Measurements from ENCODE around the gene RAB11FIP3.
A peak's percentile ranks its signal among the peaks of the same experiment; 100 is the strongest.
"Not testable (repeated sequence)": the region's sequence is repeated elsewhere in the genome, so short reads cannot be mapped to it uniquely, and the experiment has no call there.

Gene RAB11FIP3

DNA sequence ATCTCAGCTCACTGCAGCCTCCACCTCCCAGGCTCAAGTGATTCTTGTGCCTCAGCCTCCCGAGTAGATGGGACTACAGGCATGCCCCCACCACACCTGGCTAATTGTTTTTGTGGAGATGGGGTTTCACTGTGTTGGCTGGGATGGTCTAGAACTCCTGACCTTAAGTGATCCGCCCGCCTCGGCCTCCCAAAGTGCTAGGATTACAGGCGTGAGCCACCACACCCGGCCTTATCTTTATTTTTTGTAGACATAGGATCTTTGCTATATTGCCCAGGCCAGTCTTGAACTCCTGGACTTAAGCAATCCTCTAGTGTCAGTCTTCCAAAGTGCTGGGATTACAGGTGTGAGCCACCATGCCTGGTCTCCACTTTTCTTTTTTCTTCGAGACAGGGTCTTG, 44.0 kb downstream of the RAB11FIP3 start:
- DNase-seq: not testable (repeated sequence)

DNA sequence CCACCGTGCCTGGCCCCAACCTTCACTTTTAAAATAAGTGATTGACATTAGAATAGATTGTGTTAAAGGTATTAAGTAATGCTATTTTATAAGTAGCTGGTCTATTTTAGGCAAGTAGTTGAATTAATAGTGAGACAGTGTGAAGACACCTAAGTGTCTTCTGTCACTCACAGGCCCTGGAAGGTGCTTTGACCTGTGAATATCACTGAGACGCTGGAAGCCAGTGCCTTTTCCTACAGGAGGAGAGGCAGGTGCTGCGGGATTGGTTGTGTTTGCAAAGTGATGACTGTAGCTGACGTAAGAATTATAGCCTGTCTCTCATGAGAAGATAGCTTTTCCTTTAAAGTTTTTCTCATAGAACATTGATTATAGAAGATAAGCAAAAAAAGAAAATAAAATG, 45.0 kb downstream of the RAB11FIP3 start:
- DNase-seq: no peak

DNA sequence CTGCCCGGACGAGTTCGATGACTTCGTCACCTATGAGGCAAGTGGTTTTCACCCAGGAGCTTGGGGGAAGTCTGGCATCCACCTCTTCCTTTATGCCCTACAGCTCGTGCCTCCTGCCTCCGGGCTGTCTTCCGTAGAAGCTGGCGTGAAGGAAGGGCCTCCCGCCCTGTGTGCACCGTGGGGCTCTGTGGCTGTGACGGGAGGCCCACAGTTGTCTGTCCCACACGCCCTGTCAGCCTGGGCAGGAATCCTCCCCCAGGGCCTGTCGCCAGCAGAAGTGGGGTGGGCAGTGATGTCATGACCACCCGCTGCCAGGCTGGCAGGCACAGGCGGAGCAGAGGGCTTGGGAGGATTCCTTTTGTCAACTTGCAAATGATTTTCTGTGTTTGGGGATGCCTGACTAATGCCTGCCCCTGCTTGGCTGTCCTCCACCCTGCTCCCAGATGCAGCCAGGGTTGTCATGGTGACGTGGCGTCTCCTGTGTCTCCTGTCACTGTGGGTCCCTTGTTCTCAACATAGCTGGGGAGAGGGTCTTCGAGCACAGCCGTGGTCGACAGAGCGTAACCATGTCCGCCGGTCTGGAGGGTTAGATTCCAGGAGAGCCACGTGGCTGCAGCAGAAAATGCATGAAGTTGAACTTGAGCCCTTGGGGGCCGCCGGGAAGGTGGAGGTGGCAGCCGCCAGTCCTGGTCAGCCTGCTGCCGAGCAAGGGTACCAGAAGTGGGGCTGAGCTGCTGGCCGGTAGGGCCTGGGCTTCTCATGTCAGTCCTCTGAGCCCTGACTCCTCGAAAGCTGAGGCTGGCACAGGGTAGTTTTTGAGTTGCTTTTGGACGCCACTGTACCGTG, 46.1 kb downstream of the RAB11FIP3 start:
- DNase-seq: peak; percentile 21

DNA sequence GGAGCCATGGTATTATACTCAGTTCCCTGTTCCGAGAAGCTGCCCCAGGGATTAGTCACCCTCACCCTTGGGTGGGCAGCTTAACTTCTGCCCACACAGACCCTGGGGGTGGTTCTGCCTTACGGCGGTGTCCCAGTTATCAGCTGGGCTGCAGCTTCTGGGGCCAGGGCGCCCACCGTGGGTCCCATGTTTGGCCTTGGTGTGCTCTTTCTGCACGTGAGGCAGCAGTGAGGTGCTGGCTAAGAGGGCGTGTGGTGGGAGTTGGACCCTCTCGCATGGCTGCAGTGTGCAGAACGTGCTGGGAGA, 46.7 kb downstream of the RAB11FIP3 start:
- no peak for DNase-seq

DNA sequence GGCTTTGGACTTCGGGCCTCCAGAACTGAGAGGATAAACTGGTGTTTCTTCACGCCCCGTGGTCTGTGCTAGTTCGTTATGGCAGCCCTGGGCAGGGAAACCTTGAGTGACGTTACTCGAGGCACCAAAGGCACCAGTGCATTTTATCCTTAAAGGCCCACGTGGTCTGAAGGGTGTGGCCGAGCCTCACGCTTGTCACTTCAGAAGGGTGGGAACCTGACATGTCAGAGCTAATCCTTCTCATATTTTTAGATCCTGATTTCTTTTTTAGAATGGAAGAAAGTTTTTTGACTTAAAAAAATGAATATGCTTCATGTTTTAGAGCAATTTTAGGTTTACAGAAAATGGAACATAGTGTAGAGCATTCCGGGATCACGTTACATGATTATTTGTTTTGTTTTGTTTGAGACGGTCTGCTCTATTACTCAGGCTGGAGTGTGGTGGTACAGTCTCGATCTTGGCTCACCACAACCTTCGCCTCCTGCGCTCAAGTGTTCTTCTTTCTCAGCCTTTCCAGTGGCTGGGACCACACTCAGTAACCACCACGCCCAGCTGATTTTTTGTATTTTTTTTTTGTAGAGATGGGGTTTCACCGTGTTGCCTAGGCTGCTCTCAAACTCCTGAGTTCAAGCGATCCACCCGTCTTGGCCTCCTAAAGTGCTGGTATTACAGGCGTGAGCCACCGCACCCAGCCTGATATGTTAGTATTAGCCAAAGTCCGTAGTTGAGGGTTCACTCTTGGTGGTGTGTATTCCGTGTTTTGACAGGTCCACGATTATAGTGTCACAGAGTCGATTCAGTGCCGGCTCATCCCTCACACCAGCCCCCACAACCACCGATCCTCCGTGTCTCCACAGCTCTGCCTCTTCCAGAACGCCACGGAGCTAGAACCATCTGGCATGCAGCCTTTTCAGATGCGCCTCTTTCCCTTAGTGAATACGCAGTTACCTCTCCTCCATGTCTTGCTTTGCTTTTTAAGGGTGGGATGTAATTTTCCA, 47.9 kb downstream of the RAB11FIP3 start:
- no peak for DNase-seq

DNA sequence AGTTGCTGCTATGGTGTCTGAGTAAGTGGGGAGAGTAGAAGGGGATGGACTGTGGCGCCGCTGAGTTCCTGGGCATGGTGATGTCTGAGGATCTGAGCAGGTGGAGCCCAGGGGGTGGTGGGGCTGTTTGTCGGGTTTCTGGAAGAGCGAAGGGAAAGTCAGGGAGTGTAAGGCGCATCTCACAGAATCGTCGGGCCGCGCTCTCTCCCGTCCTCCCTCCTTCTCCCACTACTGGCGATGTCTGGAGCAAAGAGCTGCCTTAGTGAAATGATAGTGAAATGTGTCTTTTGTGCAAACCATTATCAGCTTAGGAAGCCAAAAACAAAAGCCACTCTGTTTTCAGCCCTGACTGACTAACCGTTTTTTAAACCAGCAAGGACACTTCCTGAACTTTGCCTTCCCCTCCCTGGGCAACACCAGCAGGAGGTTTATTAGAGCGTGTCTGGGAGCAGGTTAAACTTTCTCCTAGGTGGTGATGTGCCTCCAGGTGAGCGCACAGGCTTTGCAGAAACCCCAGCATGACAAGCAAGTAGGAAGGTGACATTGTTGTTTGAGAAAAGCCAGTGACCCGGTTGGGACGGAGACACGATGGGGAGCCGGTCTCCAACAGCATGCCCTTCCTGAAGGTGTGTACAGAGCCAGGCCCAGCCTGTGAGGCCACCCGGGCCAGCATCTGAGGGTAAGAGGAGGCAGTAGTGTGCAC, 49.1 kb downstream of the RAB11FIP3 start:
- no peak for DNase-seq

DNA sequence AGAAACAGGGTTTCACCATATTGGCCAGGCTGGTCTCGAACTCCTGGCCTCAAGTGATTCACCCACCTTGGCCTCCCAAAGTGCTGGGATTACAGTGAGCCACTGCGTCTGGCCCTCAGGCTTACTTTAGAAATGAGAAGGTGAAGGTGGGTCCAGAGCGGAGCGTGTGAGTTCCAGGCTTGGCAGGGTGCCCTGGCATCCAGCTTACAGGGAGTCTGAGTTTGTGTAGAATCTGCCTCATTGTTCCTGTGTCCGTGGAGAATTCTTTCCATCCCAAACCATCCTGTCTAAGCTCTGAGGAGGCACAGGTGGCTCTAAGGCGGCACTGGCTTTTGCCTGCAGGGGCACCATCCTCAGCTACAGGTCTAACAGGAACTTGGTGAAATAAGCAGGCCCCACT, 50.6 kb downstream of the RAB11FIP3 start:
- DNase-seq: no peak

DNA sequence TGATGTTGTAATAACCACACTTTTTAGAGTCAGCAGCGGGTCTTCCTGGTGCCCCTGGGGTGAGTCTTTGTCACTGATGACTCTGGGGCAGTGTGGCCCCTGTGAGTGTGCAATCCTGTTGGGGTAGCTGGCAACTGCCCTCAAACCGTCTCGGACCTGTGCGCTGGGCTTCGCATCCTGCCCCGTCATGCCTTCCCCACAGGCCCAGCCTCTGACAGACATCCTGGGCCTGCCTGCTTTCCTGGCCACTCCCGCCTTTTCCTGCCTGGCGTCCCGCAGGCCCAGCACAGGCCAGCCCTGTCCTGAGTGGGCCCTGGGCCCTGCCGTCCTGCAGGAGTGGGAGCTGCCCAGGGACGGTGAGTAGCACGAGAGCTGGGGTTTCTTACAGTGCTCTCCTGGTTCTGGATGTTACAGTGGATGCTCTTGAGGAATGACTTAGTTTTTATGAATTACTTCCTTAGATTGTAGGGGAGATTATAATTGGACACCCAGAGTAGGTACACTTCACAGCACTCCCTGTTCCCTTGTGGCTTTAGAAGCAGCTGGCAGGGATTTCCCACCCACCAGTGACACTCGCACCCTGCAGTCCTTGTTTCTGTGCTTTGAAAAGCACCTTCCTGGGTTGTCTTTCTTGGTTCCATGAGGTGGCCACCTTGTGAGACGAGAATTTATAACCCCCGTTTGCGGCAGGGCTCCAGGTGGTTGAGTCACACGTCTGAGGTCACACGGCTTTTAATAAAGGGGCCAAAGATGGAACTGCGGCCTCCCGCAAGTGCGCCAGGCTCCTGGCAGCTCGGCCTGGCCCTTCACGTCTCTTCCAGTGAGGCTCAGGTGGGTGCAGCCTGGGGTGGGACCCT, 52.1 kb downstream of the RAB11FIP3 start:
- DNase-seq: no peak

DNA sequence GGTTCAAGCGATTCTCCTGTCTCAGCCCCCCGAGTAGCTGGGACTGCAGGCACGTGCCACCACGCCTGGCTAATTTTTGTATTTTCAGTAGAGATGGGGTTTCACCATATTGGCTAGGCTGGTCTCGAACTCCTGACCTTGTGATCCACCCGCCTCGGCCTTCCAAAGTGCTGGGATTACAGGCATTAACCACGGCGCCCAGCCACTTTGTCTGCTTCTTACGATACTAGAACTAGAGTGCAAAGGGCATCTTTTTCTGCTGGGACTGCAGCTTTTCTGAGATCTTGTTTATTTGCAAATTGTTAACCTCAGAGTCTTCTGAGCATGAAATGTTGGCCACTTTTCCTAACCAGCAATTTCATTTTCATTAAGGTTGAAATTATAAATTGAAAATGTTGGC, 52.8 kb downstream of the RAB11FIP3 start:
- DNase-seq: not testable (repeated sequence)

DNA sequence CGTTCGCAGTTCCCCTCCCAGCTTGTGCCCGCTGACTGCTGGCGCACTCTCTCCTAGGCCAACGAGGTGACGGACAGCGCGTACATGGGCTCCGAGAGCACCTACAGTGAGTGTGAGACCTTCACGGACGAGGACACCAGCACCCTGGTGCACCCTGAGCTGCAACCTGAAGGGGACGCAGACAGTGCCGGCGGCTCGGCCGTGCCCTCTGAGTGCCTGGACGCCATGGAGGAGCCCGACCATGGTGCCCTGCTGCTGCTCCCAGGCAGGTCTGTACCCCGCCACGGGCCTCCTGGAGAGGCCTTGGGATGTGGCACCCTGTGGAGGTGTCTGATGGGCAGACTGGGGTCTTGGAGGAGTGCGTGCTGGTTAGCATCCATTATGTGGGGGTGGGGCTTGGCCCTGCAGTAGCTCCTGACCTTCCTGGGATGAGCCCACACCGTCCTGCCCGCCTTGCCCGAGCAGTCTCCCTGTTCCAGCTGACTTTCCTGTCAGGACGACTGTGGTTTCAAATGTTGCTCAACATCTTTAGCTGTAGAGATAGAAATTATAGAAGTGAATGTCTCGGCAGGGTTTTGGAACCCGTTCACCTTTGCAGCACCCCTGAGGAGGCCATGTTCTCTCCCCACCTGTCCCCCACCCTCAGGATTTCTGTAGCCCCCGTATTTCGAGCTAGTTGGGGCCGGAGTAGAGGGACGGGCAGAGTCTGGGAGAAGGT, 57.2 kb downstream of the RAB11FIP3 start:
- DNase-seq: no peak

DNA sequence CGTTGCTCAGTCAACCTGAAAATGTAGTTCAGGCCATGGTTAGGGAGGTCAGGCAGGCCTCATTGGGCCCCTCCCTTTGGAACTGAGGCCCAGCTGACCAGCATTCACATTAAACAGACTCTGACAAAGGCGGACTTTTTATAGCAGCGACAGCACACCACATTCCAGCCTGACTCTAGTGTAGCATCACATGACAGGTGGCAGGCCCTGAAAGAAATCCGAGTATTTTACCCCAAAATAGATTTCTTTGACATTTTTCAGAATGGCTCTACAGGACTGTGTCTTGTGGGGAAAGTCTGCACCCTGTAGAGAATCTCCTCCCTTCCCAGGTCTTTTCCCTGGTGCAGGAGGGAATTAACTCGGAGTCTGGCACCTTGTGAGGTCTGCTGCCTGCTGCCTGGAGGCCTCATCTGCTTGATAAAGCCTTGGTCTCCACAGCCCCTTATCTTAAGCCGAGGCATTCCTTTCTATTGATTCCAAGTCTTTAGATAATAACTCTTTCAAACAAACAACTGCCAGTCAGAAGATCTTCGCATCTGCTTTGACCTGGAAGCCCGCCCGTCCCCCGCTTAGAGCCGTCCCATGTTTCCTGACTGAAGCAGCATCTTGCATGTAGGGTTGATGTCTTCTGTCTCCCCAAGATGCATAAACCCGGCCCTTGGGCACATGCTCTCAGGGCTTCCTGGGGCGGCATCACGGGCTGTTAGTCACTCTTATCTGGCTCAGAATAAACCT, 58.1 kb downstream of the RAB11FIP3 start:
- no peak for DNase-seq

DNA sequence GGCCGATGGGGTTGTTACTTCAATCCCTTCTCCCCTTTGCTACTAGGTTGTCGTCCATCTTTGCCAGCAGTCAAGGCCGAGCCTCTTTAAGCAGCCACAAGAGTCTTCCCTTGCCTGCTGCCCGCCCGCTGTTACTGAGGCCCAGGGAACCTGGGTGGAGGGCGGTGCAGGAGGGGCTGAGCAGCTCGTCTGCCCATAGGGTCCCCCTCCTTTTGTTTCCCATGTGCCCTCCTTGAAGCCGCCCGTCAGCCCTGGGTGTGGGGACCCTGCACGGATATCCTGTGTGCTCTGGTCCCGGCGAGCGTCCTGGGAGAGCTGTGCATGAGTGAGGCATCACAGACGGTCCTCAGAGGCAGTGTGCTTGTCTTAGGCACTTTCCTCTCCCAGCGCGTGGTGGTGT, 64.2 kb downstream of the RAB11FIP3 start:
- no peak for DNase-seq

DNA sequence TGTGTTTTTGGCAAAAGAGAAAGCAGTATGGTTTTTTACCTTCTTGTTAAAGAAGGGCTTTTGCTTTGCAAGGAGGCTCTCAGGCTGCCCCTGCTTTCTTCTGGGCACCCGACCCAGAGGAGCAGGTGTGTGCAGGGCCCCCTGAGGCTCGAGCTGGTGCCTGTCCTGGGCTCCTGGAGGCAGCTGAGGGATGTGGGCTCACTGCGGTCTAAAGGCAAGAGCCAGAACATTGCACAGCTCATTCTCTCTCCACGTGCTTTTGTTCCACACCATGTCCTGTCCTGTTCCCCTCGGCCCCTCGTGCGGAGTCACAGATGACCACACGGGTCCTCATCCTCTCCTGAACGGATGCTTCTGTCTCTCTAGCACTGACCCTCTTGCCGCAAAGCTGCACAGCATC, 65.3 kb downstream of the RAB11FIP3 start:
- DNase-seq: no peak

DNA sequence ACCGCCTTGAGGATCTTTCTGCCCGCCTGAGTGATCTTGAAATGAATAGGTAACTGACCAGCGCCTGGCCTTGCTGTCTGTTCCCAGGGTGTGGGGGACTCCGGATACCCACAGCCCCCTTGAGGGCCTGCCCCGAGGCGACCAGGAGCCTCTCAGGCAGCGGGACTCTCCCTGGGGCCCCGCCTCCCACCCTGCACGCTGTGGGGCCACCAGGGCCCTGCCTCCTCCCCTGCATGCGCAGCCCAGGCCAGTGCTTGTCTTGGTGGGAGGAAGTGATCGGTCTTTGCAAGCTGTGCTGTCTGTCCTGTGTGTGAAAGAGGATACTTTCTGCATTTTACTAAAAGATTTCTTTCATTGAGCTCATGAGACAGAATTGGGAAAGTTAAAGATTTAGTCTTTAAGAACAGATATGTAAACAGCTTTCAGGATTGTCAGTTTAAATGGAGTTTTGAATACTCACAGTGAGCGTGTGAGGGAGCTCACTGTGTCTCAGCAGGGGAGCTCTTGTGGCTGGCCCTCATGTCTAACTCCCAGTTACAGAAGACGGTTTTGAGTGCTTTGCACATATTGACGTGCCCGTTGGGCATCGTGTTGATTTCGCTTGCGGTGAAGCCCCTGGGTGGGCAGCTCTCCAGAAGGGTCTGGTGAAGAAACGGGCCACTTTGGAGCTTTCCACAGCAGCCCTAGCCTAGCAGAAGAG, 65.9 kb downstream of the RAB11FIP3 start:
- DNase-seq: no peak

DNA sequence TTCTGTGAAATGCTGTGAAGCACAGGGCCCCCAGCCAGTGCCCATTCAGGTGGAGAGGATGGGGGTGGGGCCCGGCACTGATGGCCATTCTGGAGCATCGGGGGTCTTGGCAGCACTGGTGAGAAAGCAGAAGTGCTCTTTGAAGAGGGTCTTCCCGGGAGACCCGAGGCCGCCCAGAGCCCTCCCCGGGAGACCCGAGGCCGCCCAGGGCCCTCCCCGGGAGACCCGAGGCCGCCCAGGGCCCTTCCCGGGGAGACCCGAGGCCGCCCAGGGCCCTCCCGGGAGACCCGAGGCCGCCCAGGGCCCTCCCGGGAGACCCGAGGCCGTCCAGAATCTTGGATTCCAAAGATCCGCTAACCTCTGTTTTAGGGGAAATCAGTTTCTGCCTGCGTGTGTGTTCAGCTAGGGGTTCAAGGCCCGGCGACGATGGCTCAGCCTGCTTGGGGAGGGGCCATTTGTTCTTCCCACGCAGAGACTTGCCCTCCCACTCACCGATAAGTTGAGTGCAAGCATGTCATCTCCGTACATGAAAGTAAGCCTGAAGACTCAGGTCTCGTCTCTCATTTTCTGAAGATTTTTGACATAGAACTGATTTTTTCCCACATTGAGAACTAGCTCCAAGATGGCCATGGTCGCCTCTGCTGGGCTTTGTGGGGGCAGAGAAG, 66.9 kb downstream of the RAB11FIP3 start:
- DNase-seq: no peak

DNA sequence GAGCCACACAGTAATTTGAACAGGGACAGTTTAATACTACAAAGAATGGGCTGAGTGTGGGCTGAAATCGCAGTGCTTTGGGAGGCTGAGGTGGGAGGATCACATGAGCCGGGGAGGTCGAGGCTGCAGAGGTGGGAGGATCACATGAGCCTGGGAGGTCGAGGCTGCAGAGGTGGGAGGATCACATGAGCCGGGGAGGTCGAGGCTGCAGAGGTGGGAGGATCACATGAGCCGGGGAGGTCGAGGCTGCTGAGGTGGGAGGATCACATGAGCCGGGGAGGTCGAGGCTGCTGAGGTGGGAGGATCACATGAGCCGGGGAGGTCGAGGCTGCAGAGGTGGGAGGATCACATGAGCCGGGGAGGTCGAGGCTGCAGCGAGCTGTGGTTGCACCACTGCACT, 69.2 kb downstream of the RAB11FIP3 start:
- not testable (repeated sequence) for DNase-seq

DNA sequence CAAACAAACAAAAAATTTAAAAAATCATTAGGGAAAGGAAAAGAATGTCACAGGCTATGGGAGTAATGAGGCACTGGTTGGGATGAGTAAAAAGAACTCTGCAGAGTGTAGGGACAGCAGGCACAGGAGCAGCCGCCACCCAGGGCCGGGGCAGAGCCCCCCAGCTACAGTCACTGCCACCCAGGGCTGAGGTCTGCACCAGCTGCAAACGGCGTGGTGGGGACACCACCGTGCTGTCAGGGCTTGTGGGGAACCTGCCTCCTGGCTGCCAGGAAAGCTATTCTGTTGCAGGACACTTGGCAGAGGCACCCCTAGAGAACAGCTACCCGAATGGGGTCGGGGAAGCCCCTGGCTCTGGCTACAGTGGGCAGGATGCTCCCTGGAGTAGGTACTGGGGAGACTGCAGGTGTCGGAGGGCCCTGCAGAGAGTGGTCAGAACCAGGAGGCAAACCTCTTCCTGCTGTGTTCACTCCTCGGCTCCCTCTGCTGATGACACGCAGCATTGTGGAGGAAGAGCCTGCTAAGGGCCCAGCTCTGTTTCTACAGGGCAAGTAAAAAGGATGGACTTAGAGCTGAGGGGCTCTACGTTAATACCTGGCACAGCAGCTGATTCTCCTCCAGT, 69.8 kb downstream of the RAB11FIP3 start:
- DNase-seq: peak; percentile 5

DNA sequence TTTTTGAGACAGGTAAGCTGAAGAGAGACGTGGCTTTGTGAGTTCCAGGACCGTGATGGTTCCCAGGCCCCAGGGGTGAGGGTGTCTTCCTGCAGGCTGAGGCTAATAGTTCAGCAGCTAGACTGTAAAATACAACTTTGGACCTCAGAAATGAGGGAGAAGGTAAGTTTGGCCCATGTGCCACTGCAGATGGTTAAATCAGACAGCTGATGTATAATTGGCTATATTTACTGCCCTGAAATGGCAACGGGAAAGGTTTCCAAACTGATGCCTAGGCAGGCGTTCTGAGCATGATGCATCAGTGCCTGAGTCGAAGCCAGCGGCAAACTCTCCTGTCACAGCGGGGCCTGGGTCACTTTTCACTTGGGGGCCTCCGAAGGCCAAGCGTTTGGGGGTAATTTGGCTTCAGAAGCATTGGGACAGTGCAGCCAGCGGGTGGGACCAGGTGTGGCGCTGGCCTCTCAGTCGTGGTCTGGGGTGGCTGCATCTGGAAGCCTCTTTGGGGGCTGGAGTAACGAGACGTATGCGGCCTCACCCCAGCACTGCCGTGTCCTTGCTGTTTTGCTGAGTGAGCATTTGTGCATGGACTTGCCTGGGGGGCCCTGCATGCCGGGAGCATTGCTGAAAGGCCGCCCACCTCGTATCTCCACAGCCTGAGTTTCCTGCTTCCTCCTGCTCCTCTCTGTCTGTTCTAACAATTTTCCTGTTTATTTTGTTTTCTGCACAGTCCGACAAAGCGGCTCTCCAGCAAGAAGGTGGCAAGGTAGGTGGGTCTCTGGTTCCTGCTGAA, 70.8 kb downstream of the RAB11FIP3 start:
- DNase-seq: no peak
